GM19025 (cell line): ENCODE data around the gene SLC16A9.

ENCODE experiments used
- ATAC-seq: cut with Tn5 transposase; IDR thresholded peaks from one replicate; pipeline ENCODE4 v1.9.1; 2021; ENCODE audit warnings: mild to moderate bottlenecking, low read depth, moderate library complexity; ENCODE audit not compliant: unreplicated experiment

Gene SLC16A9

GRCh38 chr10:59635502-59636290 lies 74.0 kb downstream of the SLC16A9 start:
- no peak for ATAC-seq

GRCh38 chr10:59634102-59634501 lies 75.5 kb downstream of the SLC16A9 start:
- no peak for ATAC-seq

- ATAC-seq, result no peak
Measured at GRCh38 chr10:59633063-59633462, 76.6 kb downstream of the SLC16A9 start.

GRCh38 chr10:59631882-59632807 lies 77.5 kb downstream of the SLC16A9 start:
- ATAC-seq, result no peak

GRCh38 chr10:59631237-59631636 lies 78.4 kb downstream of the SLC16A9 start:
- ATAC-seq, result no peak

- ATAC-seq, result no peak
Measured at GRCh38 chr10:59628965-59629364, 80.7 kb downstream of the SLC16A9 start.

GRCh38 chr10:59628456-59628855 lies 81.2 kb downstream of the SLC16A9 start:
- no peak for ATAC-seq

- no peak for ATAC-seq
Measured at GRCh38 chr10:59627366-59628018, 82.2 kb downstream of the SLC16A9 start.

GRCh38 chr10:59626523-59626869 lies 83.2 kb downstream of the SLC16A9 start:
- no peak for ATAC-seq

- peak; percentile 79 for ATAC-seq
Measured at GRCh38 chr10:59625721-59626522, 83.7 kb downstream of the SLC16A9 start.

GRCh38 chr10:59624951-59625350 lies 84.7 kb downstream of the SLC16A9 start:
- ATAC-seq, result no peak

- no peak for ATAC-seq
Measured at GRCh38 chr10:59624136-59624535, 85.5 kb downstream of the SLC16A9 start.

GRCh38 chr10:59623133-59624121 lies 86.2 kb downstream of the SLC16A9 start:
- no peak for ATAC-seq

- no peak for ATAC-seq
Measured at GRCh38 chr10:59622320-59623132, 87.1 kb downstream of the SLC16A9 start.

- ATAC-seq, result no peak
Measured at GRCh38 chr10:59621771-59622170, 87.9 kb downstream of the SLC16A9 start.

- no peak for ATAC-seq
Measured at GRCh38 chr10:59618666-59619065, 91.0 kb downstream of the SLC16A9 start.

GRCh38 chr10:59617996-59618395 lies 91.7 kb downstream of the SLC16A9 start:
- ATAC-seq, result no peak

- no peak for ATAC-seq
Measured at GRCh38 chr10:59611048-59611447, 98.6 kb downstream of the SLC16A9 start.
